Ovary (tissue), 9 donors: Measurements from ENCODE around the gene LIPG. TPM values are rescaled to one million over a fixed set of nuclear protein-coding genes. Genes with fewer than 3 reads are reported as not detected.

Experiments
- DNase-seq, 5 donors: peaks; one replicate each; pipeline ENCODE4 v3.0.0-alpha.2; 2019 to 2020
- H3K27ac ChIP-seq, 2 donors: fragments of 200-600 bp; one replicate each; pipeline versions ENCODE4 v1.5.1 to v1.8.0; 2019 to 2022
- H3K27me3 ChIP-seq: fragments of 200-600 bp; one replicate; pipeline ENCODE4 v1.8.0; 2022
- H3K36me3 ChIP-seq: fragments of 200-600 bp; sonication (generic); one replicate; pipeline ENCODE4 v1.5.1; 2019
- H3K4me1 ChIP-seq: one replicate; pipeline ENCODE4 v1.8.1; 2013; ENCODE audit warnings: mild to moderate bottlenecking, moderate library complexity; ENCODE audit not compliant: insufficient read depth
- H3K4me3 ChIP-seq: fragments of 200-600 bp; sonication (generic); one replicate; pipeline ENCODE4 v1.5.1; 2017
- H3K9me3 ChIP-seq, 2 donors: fragments of 200-600 bp in 1 of 2; sonication (generic) in 1 of 2; one replicate each; pipeline versions ENCODE4 v1.5.1 to v1.8.1; 2013 to 2019; ENCODE audit warnings: mild to moderate bottlenecking in 1 of 2, moderate library complexity in 1 of 2
- EP300 ChIP-seq: sonication (generic); formaldehyde crosslinking; IDR thresholded peaks from one replicate; pipeline ENCODE4 v1.6.1; 2017; ENCODE audit warnings: antibody characterized with exemption
- POLR2A ChIP-seq: fragments of 450-650 bp; IDR thresholded peaks from one replicate; pipeline ENCODE4 v1.6.1; 2017; ENCODE audit warnings: antibody characterized with exemption, mild to moderate bottlenecking, moderate library complexity
- WGBS, 3 donors: extraction: QIAGEN DNeasy Blood & Tissue Kit in 1 of 3; methylation state at CpG; one replicate each; pipeline versions ENCODE4 v1.1.5 to v1.1.7; 2013 to 2017; 5-methylcytosine and 5-hydroxymethylcytosine counted together
- intact Hi-C, 4 donors: fragments of 100-400 bp; cut with DNase I; formaldehyde crosslinking; loops; one replicate each; pipeline versions ENCODE4 v1.11.0 to v1.15.1; 2022 to 2023
- polyA plus RNA-seq, 2 donors: library from polyadenylated mRNA; stranded (reverse); fragments of 200-250 nt in 1 of 2; fragments of 350-450 nt in 1 of 2; fragmentation: Illumina TruSeq in 1 of 2; extraction: RNeasy Lipid Tissue Mini Kit (QIAGEN cat#74804) in 1 of 2; gene quantifications; one replicate each; pipeline ENCODE4 v1.2.3, GENCODE V29; 2013 to 2014
- total RNA-seq, 7 donors: library from RNA; depleted of rRNA in 2 of 7; stranded (reverse); fragments of >200 nt in 2 of 7; fragmentation: NEBNext Ultra II Directional in 3 of 7; extraction: Animal tissue kit (Norgen Biotek cat#: 25700) in 3 of 7; gene quantifications; one replicate each; pipeline versions ENCODE4 v1.1.0 to v1.2.4, GENCODE V29; 2016 to 2023
- TF ChIP-seq, protein P1 (sequence below), 3 donors: fragments of 450-650 bp in 2 of 3; fragments of 200-600 bp in 1 of 3; IDR thresholded peaks; one replicate each; pipeline versions ENCODE4 v1.5.1 to v1.8.0; 2016 to 2022; ENCODE audit warnings: antibody characterized with exemption in 3 of 3, mild to moderate bottlenecking in 1 of 3
- donor health status: DM: no; HTN: no; CAD: no; lungs with moderate emphysema.
- donor health status: DM: no; HTN: no; CAD: no.
- donor health status: Bipolar disorder and iron deficiency.
- donor health status: DM: yes; HTN: yes; CAD: no.
- donor health status: DM: no; HTN: no; CAD: no.
- donor health status: DM: yes; HTN: yes; CAD: no.

LIPG gene
- total and polyA plus RNA-seq, 9 donors = 0.23 to 3.9 (median 0.60) TPM; not detected in 1

DNA sequence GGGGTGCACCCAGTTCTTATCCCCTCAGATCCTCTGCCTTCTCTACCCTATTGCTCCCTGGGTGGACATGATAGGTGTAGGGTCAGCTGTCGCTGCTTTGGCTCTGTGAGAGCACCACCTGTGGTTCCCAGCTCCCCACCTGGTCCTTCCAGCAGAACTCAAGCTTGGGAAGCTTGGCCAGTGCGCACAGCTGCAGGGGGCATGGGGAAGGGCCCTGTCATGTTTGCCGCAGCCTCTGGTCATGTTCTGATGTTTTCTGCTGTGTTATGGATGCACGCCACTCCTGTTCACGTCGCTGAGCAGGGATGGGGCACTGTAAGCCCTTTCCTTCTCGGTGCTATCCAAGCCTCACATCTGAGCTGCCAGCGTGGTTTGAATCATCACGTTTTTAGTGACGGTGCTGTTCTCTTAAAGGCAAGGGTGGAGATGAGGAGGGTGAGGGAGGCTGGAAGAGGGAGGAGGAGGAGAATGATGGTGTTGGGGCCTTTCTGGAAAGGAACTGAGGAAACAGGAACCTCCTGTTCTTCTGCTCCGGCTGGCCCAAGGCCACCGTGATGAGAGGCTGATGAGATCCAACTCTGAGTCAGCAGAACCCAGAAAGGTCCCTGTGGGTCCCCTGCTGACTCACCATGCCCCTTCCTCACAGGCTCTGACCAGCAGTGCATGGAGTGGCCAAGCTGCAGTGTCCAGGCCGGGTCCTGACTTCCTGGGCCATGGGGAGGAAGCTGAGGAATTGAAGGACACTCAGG lies 78.0 kb downstream of the LIPG start:
- TF ChIP-seq, protein P1, sequence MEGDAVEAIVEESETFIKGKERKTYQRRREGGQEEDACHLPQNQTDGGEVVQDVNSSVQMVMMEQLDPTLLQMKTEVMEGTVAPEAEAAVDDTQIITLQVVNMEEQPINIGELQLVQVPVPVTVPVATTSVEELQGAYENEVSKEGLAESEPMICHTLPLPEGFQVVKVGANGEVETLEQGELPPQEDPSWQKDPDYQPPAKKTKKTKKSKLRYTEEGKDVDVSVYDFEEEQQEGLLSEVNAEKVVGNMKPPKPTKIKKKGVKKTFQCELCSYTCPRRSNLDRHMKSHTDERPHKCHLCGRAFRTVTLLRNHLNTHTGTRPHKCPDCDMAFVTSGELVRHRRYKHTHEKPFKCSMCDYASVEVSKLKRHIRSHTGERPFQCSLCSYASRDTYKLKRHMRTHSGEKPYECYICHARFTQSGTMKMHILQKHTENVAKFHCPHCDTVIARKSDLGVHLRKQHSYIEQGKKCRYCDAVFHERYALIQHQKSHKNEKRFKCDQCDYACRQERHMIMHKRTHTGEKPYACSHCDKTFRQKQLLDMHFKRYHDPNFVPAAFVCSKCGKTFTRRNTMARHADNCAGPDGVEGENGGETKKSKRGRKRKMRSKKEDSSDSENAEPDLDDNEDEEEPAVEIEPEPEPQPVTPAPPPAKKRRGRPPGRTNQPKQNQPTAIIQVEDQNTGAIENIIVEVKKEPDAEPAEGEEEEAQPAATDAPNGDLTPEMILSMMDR (IDR thresholded peaks at IDR 0.05) = no peak
- TF ChIP-seq POLR2A (no peak), EP300 (no peak)
- H3K4me3 ChIP-seq = no peak overlapping the region
- DNase-seq = peak in 1 of 5 donors; percentile 63
- H3K27ac ChIP-seq = no peak overlapping the region
- no peaks in the 10 kb centered on the region for H3K36me3 ChIP-seq
- 55 to 69% (median 67%) methylated on average over 13 of the region's 13 CpGs for WGBS, 3 donors
- H3K4me1 ChIP-seq = no peaks in the 10 kb centered on the region
- intact Hi-C loops = no loop called here
- H3K27me3 ChIP-seq = no peaks in the 10 kb centered on the region
- no peaks in the 10 kb centered on the region for H3K9me3 ChIP-seq

DNA sequence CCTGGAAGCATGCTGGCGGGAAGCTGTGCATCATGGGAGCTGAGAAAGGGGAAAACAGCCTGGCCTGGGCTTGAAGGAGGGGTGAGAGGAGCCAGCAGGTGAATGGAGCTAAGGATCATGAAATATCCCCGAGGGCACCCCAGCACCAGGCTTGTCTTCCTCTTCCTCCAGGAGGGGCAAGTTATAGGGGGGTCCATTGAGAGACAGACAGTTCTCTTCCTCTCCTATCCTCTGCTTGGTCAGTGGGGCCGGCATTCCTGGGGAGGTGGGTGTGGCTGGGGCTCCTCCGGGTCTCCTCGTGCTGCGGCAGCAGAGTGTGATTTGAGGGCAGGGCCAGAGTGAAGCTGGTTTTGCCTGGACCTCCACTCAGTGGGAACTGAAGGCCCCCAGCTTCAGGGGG lies 78.9 kb downstream of the LIPG start:
- no peak for DNase-seq
- Histone ChIP-seq H3K27me3 (no peaks in the 10 kb centered on the region), H3K4me3 (no peak overlapping the region), H3K36me3 (no peaks in the 10 kb centered on the region), H3K9me3 (no peaks in the 10 kb centered on the region), H3K27ac (no peak overlapping the region), H3K4me1 (peaks cover 1% of the 10 kb centered on the region)
- intact Hi-C loops = no loop called here
- whole genome bisulfite sequencing, 3 donors = 54 to 66% (median 60%) methylated on average over 6 of the region's 6 CpGs
- TF ChIP-seq POLR2A (no peak), EP300 (no peak)
- TF ChIP-seq, protein P1 (IDR thresholded peaks at IDR 0.05) = no peak

DNA sequence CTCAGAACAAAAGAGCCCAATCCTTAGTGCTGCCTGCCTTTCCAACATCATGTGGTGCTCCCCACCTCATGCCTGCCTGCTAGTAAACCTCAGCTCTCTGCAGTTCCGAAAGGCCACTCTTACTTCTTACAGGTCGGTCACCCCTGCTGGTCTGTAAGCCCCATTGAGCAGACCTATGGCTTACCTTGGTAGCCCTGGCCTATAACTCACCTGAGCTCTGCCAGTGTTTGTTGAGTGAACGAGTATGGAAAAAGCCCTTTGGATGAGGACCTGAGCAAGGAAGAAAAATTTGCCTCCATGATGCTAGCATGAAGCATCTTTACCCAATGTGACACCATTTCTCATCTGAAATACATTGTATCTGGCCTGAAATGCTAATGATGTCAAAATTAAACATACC lies 83.3 kb downstream of the LIPG start:
- intact Hi-C loops = no loop called here
- peaks cover 1% of the 10 kb centered on the region for H3K4me1 ChIP-seq
- no peak overlapping the region for H3K4me3 ChIP-seq
- H3K27ac ChIP-seq = no peak overlapping the region
- H3K36me3 ChIP-seq = no peaks in the 10 kb centered on the region
- H3K27me3 ChIP-seq = no peaks in the 10 kb centered on the region
- H3K9me3 ChIP-seq = no peaks in the 10 kb centered on the region
- no peak for DNase-seq
- 90 to 97% (median 92%) methylated on average over 3 of the region's 3 CpGs for WGBS, 3 donors
- no peak for TF ChIP-seq POLR2A
- no peak for TF ChIP-seq EP300
- TF ChIP-seq, protein P1 (IDR thresholded peaks at IDR 0.05) = no peak

DNA sequence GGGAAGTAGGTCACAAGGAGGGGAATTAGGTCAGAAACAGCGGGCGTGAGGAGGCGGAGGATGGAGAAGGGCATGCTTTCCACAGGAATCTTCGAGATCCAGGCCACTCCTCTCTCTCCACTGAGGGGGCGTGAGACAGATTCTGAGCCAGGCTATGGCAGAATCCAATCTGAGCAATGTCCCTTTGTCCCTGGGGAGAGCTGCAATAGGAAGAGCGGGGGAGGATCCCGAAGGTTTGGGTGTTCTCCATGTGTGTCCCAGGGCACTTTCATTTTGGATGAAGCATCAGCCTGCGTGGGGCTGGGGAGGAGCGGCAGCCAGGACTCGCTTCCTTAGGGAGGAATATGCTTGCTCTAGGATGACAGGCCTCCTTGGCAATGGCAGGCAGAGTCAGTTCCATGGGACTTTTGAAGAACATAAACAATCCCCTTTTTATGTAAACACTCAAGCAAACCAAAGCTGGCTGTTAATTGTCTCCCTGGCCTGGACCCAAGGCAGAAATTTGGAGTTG lies 84.0 kb downstream of the LIPG start:
- peak overlapping the region; percentile 0 for H3K4me3 ChIP-seq

More for the DNA sequence above, 84.0 kb downstream of the LIPG start:
- H3K9me3 ChIP-seq = no peaks in the 10 kb centered on the region
- peaks cover 1% of the 10 kb centered on the region for H3K4me1 ChIP-seq
- intact Hi-C loops = no loop called here
- TF ChIP-seq, protein P1 (IDR thresholded peaks at IDR 0.05) = no peak
- no peak for TF ChIP-seq POLR2A
- no peak for TF ChIP-seq EP300
- H3K36me3 ChIP-seq = no peaks in the 10 kb centered on the region
- 27 to 34% (median 33%) methylated on average over 10 of the region's 10 CpGs for WGBS, 3 donors
- H3K27ac ChIP-seq = no peak overlapping the region
- DNase-seq = peak in 3 of 5 donors; percentile 34 to 55 (median 36)
- H3K27me3 ChIP-seq = no peaks in the 10 kb centered on the region
